ENCODE results near the gene EDRF1.

GRCh38 chr10:125772864-125773180 is 53.3 kb downstream of the EDRF1 start:
- TF ChIP-seq CTCF (IDR thresholded peaks at IDR 0.05; ENCODE audit: low read length): no peak
- no peak for TF ChIP-seq EZH2 (optimal IDR thresholded peaks at IDR 0.05; ENCODE audit: low read depth, low read length)
